Nephron (organoid): ENCODE data around the gene HEPACAM.

Experiments used
- H3K27ac Mint-ChIP-seq, 3 experiments: 2 replicates each; pipeline ENCODE4 v1.8.0; 2020; ENCODE audit warnings: mixed read lengths in 3 of 3, mild to moderate bottlenecking in 2 of 3, moderate library complexity in 1 of 3
- H3K27me3 Mint-ChIP-seq: 2 replicates; pipeline ENCODE4 v1.8.0; 2021; ENCODE audit warnings: low read depth, mild to moderate bottlenecking, moderate library complexity, mixed read lengths
- H3K36me3 Mint-ChIP-seq: 2 replicates; pipeline ENCODE4 v1.8.0; 2020; ENCODE audit warnings: low read depth, mixed read lengths
- H3K4me1 Mint-ChIP-seq: 2 replicates; pipeline ENCODE4 v1.8.0; 2020; ENCODE audit warnings: mixed read lengths
- H3K4me3 Mint-ChIP-seq, 3 experiments: 2 replicates each; pipeline ENCODE4 v1.8.0; 2020; ENCODE audit warnings: mild to moderate bottlenecking in 3 of 3, mixed read lengths in 3 of 3, moderate library complexity in 2 of 3
- H3K9me3 Mint-ChIP-seq: 2 replicates; pipeline ENCODE4 v1.8.0; 2020; ENCODE audit warnings: mixed read lengths
- CTCF ChIP-seq, 3 experiments: fragments of 200-600 bp; sonication (generic); IDR thresholded peaks; one replicate each; pipeline ENCODE4 v1.5.0; 2021; ENCODE audit warnings: antibody characterized with exemption in 3 of 3; ENCODE audit not compliant: unreplicated experiment in 3 of 3

HEPACAM gene

GRCh38 chr11:124886978-124887666 lies 48.7 kb downstream of the HEPACAM start:
- Mint-ChIP-seq H3K27ac (no peak overlapping the region), H3K27me3 (peaks cover 6% of the 10 kb centered on the region), H3K36me3 (no peaks in the 10 kb centered on the region), H3K4me1 (peaks cover 61% of the 10 kb centered on the region), H3K4me3 (no peak overlapping the region), H3K9me3 (no peaks in the 10 kb centered on the region)
- TF ChIP-seq CTCF (IDR thresholded peaks at IDR 0.05; ENCODE audit: unreplicated experiment in 3 of 3), result no peak

- H3K36me3 Mint-ChIP-seq, result no peaks in the 10 kb centered on the region
- H3K27ac Mint-ChIP-seq, result peak overlapping the region in 2 of 3 experiments; percentile 8 to 75
- peaks cover 60% of the 10 kb centered on the region for H3K4me1 Mint-ChIP-seq
These were observed 49.4 kb downstream of the HEPACAM start for GRCh38 chr11:124886476-124886875.

GRCh38 chr11:124884869-124885479 lies 50.9 kb downstream of the HEPACAM start:
- no peak overlapping the region for H3K27ac Mint-ChIP-seq
- no peaks in the 10 kb centered on the region for H3K9me3 Mint-ChIP-seq
- peaks cover 10% of the 10 kb centered on the region for H3K27me3 Mint-ChIP-seq
- H3K4me1 Mint-ChIP-seq, result peaks cover 49% of the 10 kb centered on the region
- H3K4me3 Mint-ChIP-seq, result no peak overlapping the region
- no peak for TF ChIP-seq CTCF (IDR thresholded peaks at IDR 0.05; ENCODE audit: unreplicated experiment in 3 of 3)
- no peaks in the 10 kb centered on the region for H3K36me3 Mint-ChIP-seq

More at GRCh38 chr11:124886476-124886875, 49.4 kb downstream of the HEPACAM start:
- Mint-ChIP-seq H3K9me3 (no peaks in the 10 kb centered on the region), H3K27me3 (peaks cover 6% of the 10 kb centered on the region), H3K4me3 (no peak overlapping the region)
- TF ChIP-seq CTCF (IDR thresholded peaks at IDR 0.05; ENCODE audit: unreplicated experiment in 3 of 3), result no peak

- Mint-ChIP-seq H3K4me1 (peaks cover 43% of the 10 kb centered on the region), H3K9me3 (no peaks in the 10 kb centered on the region), H3K4me3 (no peak overlapping the region), H3K36me3 (no peaks in the 10 kb centered on the region), H3K27me3 (peaks cover 10% of the 10 kb centered on the region), H3K27ac (peak overlapping the region in 1 of 3 experiments; percentile 37)
- TF ChIP-seq CTCF (IDR thresholded peaks at IDR 0.05; ENCODE audit: unreplicated experiment in 3 of 3), result no peak
These were observed 51.5 kb downstream of the HEPACAM start for GRCh38 chr11:124884340-124884739.

GRCh38 chr11:124882339-124883071 lies 53.3 kb downstream of the HEPACAM start:
- no peaks in the 10 kb centered on the region for H3K36me3 Mint-ChIP-seq
- H3K4me3 Mint-ChIP-seq, result peak overlapping the region in 1 of 3 experiments; percentile 23
- no peaks in the 10 kb centered on the region for H3K9me3 Mint-ChIP-seq
- H3K27me3 Mint-ChIP-seq, result peaks cover 4% of the 10 kb centered on the region
- peaks cover 29% of the 10 kb centered on the region for H3K4me1 Mint-ChIP-seq
- H3K27ac Mint-ChIP-seq, result peak overlapping the region; percentile 41 to 71 (median 56)
- no peak for TF ChIP-seq CTCF (IDR thresholded peaks at IDR 0.05; ENCODE audit: unreplicated experiment in 3 of 3)
